A673 (cell line): ENCODE results near the gene PHIP. TPM values are rescaled to one million over a fixed set of nuclear protein-coding genes. Genes with fewer than 3 reads are reported as not detected.

Source experiments
- BruUV-seq: library from RNA; stranded (reverse); fragments of 400-500 nt; replicated peaks from 2 replicates; lab custom pipeline; 2021; lab: Mats Ljungman, UMichigan
- CTCF ChIA-PET: fragments of 300-600 bp; sonication (Branson Sonifier 250); formaldehyde crosslinking; loops from one replicate; lab custom pipeline; 2022; ENCODE audit warnings: antibody characterized with exemption; lab: Charles Lee
- POLR2A ChIA-PET: fragments of 300-600 bp; sonication (Branson Sonifier 250); formaldehyde crosslinking; loops from one replicate; lab custom pipeline; 2022; ENCODE audit warnings: antibody characterized with exemption; ENCODE audit not compliant: low non-redundant PET; lab: Charles Lee
- DNase-seq: peaks from one replicate; pipeline ENCODE4 v3.0.0-alpha.2; 2015; ENCODE audit warnings: low spot score
- H3K27ac ChIP-seq: fragments of 200-600 bp; sonication (generic); 2 replicates; pipeline ENCODE4 v1.5.1; 2016; ENCODE audit warnings: mixed run types, low read depth, mild to moderate bottlenecking, mixed read lengths, antibody characterized with exemption, low read length; ENCODE audit not compliant: poor library complexity, severe bottlenecking
- H3K27me3 ChIP-seq: fragments of 200-600 bp; sonication (generic); replicated peaks from 2 replicates; pipeline ENCODE4 v1.6.1; 2017; ENCODE audit warnings: mixed run types, low read depth, mild to moderate bottlenecking, mixed read lengths, antibody characterized with exemption, low read length; ENCODE audit not compliant: insufficient read depth, poor library complexity
- H3K36me3 ChIP-seq: fragments of 200-600 bp; sonication (generic); 2 replicates; pipeline ENCODE4 v1.6.1; 2016; ENCODE audit warnings: mixed run types, mild to moderate bottlenecking, mixed read lengths, antibody characterized with exemption, low read length; ENCODE audit not compliant: insufficient read depth, poor library complexity, severe bottlenecking
- H3K4me1 ChIP-seq: fragments of 200-600 bp; sonication (generic); 2 replicates; pipeline ENCODE4 v1.6.1; 2017; ENCODE audit warnings: mixed run types, mild to moderate bottlenecking, mixed read lengths, antibody characterized with exemption, low read length; ENCODE audit not compliant: insufficient read depth, poor library complexity, severe bottlenecking
- H3K4me3 ChIP-seq: fragments of 200-600 bp; sonication (generic); 2 replicates; pipeline ENCODE4 v1.5.1; 2016; ENCODE audit warnings: low read depth, mixed run types, mild to moderate bottlenecking, mixed read lengths, low read length; ENCODE audit not compliant: poor library complexity, severe bottlenecking
- H3K9me3 ChIP-seq: fragments of 200-600 bp; sonication (generic); 2 replicates; pipeline ENCODE4 v1.6.1; 2016; ENCODE audit warnings: mixed run types, low read depth, mild to moderate bottlenecking, mixed read lengths, antibody characterized with exemption, low read length; ENCODE audit not compliant: poor library complexity, severe bottlenecking
- CTCF ChIP-seq: fragments of 300-800, 200-600 bp; sonication (generic); conservative IDR thresholded peaks from 2 replicates; pipeline ENCODE4 v1.5.1; 2017; ENCODE audit warnings: low read depth, mild to moderate bottlenecking, antibody characterized with exemption, low read length, moderate library complexity, mixed read lengths
- EZH2 ChIP-seq: fragments of 200-600 bp; sonication (generic); IDR thresholded peaks from 2 replicates; pipeline ENCODE4 v1.6.1; 2017; ENCODE audit warnings: borderline replicate concordance, low read depth, mild to moderate bottlenecking, mixed read lengths, antibody characterized with exemption, low read length; ENCODE audit not compliant: poor library complexity, severe bottlenecking
- intact Hi-C: fragments of 100-400 bp; cut with micrococcal nuclease; formaldehyde crosslinking; loops from one replicate; pipeline ENCODE4 v1.10.0; 2022; ENCODE audit not compliant: unreplicated experiment
- total RNA-seq: library from RNA; stranded (reverse); gene quantifications from 2 replicates; pipeline ENCODE4 v1.2.3, GENCODE V29; 2021

Gene PHIP
- total RNA-seq, 1 experiment from 2014 or later = 42.5 TPM

GRCh38 chr6:78993955-78994354 is 84.1 kb downstream of the PHIP start:
- POLR2A ChIA-PET = no interaction called here

GRCh38 chr6:78989191-78989590 is 88.9 kb downstream of the PHIP start:
- no peaks in the 10 kb centered on the region for H3K4me1 ChIP-seq
- H3K4me3 ChIP-seq = no peak overlapping the region
- BruUV-seq = no TSS peak
- H3K9me3 ChIP-seq = no peaks in the 10 kb centered on the region
- no peak for TF ChIP-seq EZH2
- TF ChIP-seq CTCF = no peak
- H3K27ac ChIP-seq = no peak overlapping the region
- ChIA-PET POLR2A (no interaction called here), CTCF (no interaction called here)
- DNase-seq = no peak
- intact Hi-C loops = no loop called here
- peaks cover 89% of the 10 kb centered on the region for H3K36me3 ChIP-seq
- H3K27me3 ChIP-seq = no peaks in the 10 kb centered on the region

More at GRCh38 chr6:78993955-78994354, 84.1 kb downstream of the PHIP start:
- H3K9me3 ChIP-seq = no peaks in the 10 kb centered on the region
- no peak overlapping the region for H3K27ac ChIP-seq
- TF ChIP-seq CTCF (no peak), EZH2 (no peak)
- CTCF ChIA-PET = no interaction called here
- no peak for DNase-seq
- peaks cover 88% of the 10 kb centered on the region for H3K36me3 ChIP-seq
- no TSS peak for BruUV-seq
- intact Hi-C loops = no loop called here
- H3K4me1 ChIP-seq = no peaks in the 10 kb centered on the region
- no peak overlapping the region for H3K4me3 ChIP-seq
- no peaks in the 10 kb centered on the region for H3K27me3 ChIP-seq

GRCh38 chr6:78986161-78986560 is 91.9 kb downstream of the PHIP start:
- CTCF ChIA-PET = no interaction called here
- no peak for DNase-seq
- H3K9me3 ChIP-seq = no peaks in the 10 kb centered on the region
- no peak overlapping the region for H3K4me3 ChIP-seq
- intact Hi-C loops = no loop called here
- peaks cover 96% of the 10 kb centered on the region for H3K36me3 ChIP-seq
- POLR2A ChIA-PET = no interaction called here
- H3K27ac ChIP-seq = no peak overlapping the region
- no peaks in the 10 kb centered on the region for H3K27me3 ChIP-seq
- TF ChIP-seq CTCF (no peak), EZH2 (no peak)
- BruUV-seq = no TSS peak
- H3K4me1 ChIP-seq = no peaks in the 10 kb centered on the region
